Stimulated activated naive B cell treated with anti-CD40 and anti-IgM and Interleukin-4, amounts not matched to agents 10 μg/mL and 1 μg/mL and 100 μg/mL, for 72 hours (primary cell): ENCODE data around the gene NR1D2.
"Not testable (repeated sequence)": the region's sequence is repeated elsewhere in the genome, so short reads cannot be mapped to it uniquely, and the experiment has no call there.

Experiments
- ATAC-seq, 2 donors: fragments of 150-1000 bp; cut with Tn5 transposase; replicated peaks; 2 replicates each; pipeline ENCODE4 v1.10.0; 2021; ENCODE audit warnings: moderate library complexity in 1 of 2
- DNase-seq: peaks from one replicate; pipeline ENCODE4 v3.0.0; 2021
- H3K27ac Mint-ChIP-seq: one replicate; pipeline ENCODE4 v1.8.0; 2022; ENCODE audit warnings: mild to moderate bottlenecking, mixed read lengths
- H3K27me3 Mint-ChIP-seq, 2 donors: one replicate each; pipeline ENCODE4 v1.8.0; 2022; ENCODE audit warnings: mixed read lengths in 2 of 2
- H3K36me3 Mint-ChIP-seq, 2 donors: one replicate each; pipeline ENCODE4 v1.8.0; 2022; ENCODE audit warnings: mixed read lengths in 2 of 2, mild to moderate bottlenecking in 1 of 2
- H3K4me1 Mint-ChIP-seq, 2 donors: one replicate each; pipeline ENCODE4 v1.8.0; 2022; ENCODE audit warnings: mixed read lengths in 2 of 2, mild to moderate bottlenecking in 1 of 2
- H3K4me3 Mint-ChIP-seq, 2 donors: one replicate each; pipeline ENCODE4 v1.8.0; 2022; ENCODE audit warnings: mild to moderate bottlenecking in 2 of 2, mixed read lengths in 2 of 2, moderate library complexity in 1 of 2
- H3K9me3 Mint-ChIP-seq, 2 donors: one replicate each; pipeline ENCODE4 v1.8.0; 2022; ENCODE audit warnings: mixed read lengths in 2 of 2, mild to moderate bottlenecking in 1 of 2

Gene NR1D2

GRCh38 chr3:23991683-23992628 is 46.9 kb downstream of the NR1D2 start:
- Mint-ChIP-seq H3K27ac (peak overlapping the region; percentile 51), H3K4me3 (no peak overlapping the region), H3K27me3 (no peaks in the 10 kb centered on the region), H3K36me3 (peaks cover 0 to 4% of the 10 kb centered on the region in 2 donors), H3K4me1 (peaks cover 9 to 28% of the 10 kb centered on the region in 2 donors), H3K9me3 (peaks cover 0 to 4% of the 10 kb centered on the region in 2 donors)
- DNase-seq, result no peak
- no peak for ATAC-seq

DNA sequence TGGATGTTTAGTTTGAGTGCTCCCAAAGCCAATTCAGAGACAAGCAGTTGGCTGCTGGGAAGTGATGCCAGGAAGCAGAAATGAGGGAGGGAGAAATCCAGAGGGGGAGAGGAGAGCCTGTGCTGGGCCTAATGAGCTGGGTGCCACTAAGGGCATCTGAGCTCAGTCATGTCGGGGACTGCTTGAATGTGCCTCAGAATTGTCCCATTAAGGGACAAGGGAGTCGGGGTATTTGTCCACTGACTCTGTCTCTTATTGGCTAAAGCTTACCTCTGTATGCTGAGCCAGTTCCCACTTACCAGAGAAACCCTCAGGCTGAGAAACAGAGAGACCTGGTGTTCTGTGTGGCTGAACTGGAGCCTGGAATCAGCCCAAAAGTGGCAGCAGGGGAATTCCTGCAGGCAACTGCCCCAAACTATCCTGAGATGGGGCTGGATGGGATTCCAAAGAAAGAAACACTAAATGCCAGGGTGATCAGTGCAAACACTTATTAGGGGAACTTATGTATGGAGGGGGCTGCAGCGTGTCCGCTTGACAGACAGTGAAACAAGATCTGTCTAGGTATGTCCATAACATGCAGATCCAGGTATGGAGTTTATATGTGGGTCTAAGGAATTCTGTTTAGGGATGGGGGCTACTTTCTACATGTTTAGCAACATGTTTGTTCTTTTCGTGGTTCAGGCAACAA is 48.6 kb downstream of the NR1D2 start:
- H3K4me1 Mint-ChIP-seq, result peaks cover 5 to 17% of the 10 kb centered on the region in 2 donors
- no peaks in the 10 kb centered on the region for H3K27me3 Mint-ChIP-seq
- no peaks in the 10 kb centered on the region for H3K36me3 Mint-ChIP-seq
- DNase-seq, result no peak
- ATAC-seq, result no peak
- H3K4me3 Mint-ChIP-seq, result no peak overlapping the region
- H3K27ac Mint-ChIP-seq, result no peak overlapping the region
- no peaks in the 10 kb centered on the region for H3K9me3 Mint-ChIP-seq

- Mint-ChIP-seq H3K4me3 (no peak overlapping the region), H3K9me3 (no peaks in the 10 kb centered on the region), H3K4me1 (peaks cover 8 to 22% of the 10 kb centered on the region in 2 donors), H3K36me3 (no peaks in the 10 kb centered on the region), H3K27me3 (no peaks in the 10 kb centered on the region), H3K27ac (no peak overlapping the region)
- DNase-seq (no peak), ATAC-seq (no peak)
Observed at GRCh38 chr3:23994244-23994569, 49.1 kb downstream of the NR1D2 start.

DNA sequence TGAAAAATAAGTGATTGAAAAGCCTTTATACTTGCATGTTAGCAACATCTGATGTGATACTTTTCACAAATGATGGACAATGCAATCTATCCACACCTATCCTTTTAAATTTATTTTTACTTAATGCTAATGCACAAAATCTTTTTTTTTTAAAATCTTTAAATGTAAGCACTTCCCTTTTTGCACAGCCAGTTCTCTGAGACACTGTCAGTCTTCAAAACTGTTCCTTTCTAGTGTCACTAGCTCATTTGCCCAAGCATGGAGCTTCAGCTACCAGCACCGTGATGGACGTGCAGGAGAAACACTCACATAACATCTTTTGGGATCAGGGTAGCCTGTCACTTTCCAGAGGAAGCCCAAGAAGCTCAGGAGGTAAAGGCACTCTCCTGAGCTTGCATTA is 50.1 kb downstream of the NR1D2 start:
- Mint-ChIP-seq H3K4me3 (no peak overlapping the region), H3K27ac (no peak overlapping the region), H3K27me3 (no peaks in the 10 kb centered on the region), H3K4me1 (peaks cover 9 to 25% of the 10 kb centered on the region in 2 donors), H3K36me3 (no peaks in the 10 kb centered on the region), H3K9me3 (no peaks in the 10 kb centered on the region)
- DNase-seq, result no peak
- no peak for ATAC-seq

GRCh38 chr3:23996095-23996524 is 51.0 kb downstream of the NR1D2 start:
- H3K36me3 Mint-ChIP-seq, result no peaks in the 10 kb centered on the region
- ATAC-seq, result no peak
- no peaks in the 10 kb centered on the region for H3K27me3 Mint-ChIP-seq
- no peak overlapping the region for H3K27ac Mint-ChIP-seq
- H3K4me3 Mint-ChIP-seq, result no peak overlapping the region
- DNase-seq, result no peak
- peaks cover 9 to 19% of the 10 kb centered on the region in 2 donors for H3K4me1 Mint-ChIP-seq
- H3K9me3 Mint-ChIP-seq, result no peaks in the 10 kb centered on the region

DNA sequence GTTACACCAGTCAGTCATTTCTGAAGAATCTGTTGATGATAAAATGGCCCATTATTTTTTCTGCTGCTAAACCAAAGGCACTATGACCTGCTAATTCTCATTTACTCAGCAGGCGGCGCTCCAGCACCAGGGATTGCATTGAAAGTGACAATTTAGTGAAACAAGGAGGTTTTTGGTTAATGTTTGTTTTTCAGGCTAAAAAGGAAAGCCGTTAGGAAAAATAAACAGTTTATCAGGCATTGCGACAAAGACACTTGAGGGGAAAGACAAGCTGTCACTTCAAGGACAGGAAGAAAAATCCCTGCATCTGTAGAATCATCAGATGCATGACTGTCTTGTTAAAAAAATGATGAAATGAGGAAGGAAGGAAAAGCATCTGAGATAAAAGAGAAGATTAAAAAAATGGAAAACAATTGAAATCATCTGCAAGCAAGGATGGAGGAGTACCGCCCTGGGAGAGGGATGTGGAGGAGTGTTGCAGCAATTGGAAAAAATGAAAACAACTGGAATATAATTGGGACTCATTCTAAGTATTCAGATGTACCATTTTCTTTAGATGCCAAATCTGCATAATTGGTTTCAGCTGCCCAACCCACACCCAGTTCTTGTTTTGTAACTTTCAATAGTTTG is 54.0 kb downstream of the NR1D2 start:
- no peaks in the 10 kb centered on the region for H3K36me3 Mint-ChIP-seq
- DNase-seq (peak; percentile 32), ATAC-seq (peak; percentile 38 to 48)
- H3K4me3 Mint-ChIP-seq, result peak overlapping the region in 1 of 2 donors; percentile 22
- H3K4me1 Mint-ChIP-seq, result peaks cover 12 to 13% of the 10 kb centered on the region in 2 donors
- H3K9me3 Mint-ChIP-seq, result no peaks in the 10 kb centered on the region
- H3K27me3 Mint-ChIP-seq, result no peaks in the 10 kb centered on the region
- no peak overlapping the region for H3K27ac Mint-ChIP-seq

- DNase-seq, result no peak
- no peak overlapping the region for H3K4me3 Mint-ChIP-seq
- ATAC-seq, result no peak
- H3K9me3 Mint-ChIP-seq, result no peaks in the 10 kb centered on the region
- H3K4me1 Mint-ChIP-seq, result peaks cover 12 to 13% of the 10 kb centered on the region in 2 donors
- no peaks in the 10 kb centered on the region for H3K36me3 Mint-ChIP-seq
- H3K27me3 Mint-ChIP-seq, result no peaks in the 10 kb centered on the region
- H3K27ac Mint-ChIP-seq, result no peak overlapping the region
Observed at GRCh38 chr3:24002129-24002528, 57.0 kb downstream of the NR1D2 start.

DNA sequence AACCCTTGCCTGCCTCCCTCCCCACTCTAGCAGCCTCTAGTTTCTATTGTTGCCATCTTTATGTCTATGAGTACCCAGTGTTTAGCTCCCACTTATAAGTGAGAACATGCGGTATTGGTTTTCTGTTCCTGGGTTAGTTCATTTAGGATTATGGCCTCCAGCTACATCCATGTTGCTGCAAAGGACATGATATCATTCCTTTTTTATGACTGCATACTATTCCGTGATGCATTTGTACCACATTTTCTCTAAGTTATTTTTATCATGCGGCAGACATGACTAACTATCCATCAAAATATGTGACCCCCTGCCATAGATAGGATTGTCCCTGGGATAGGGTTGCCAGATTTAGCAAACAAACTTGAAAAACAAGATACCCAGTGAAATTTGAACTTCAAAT is 58.4 kb downstream of the NR1D2 start:
- Mint-ChIP-seq H3K27me3 (no peaks in the 10 kb centered on the region), H3K4me1 (peaks cover 12 to 13% of the 10 kb centered on the region in 2 donors), H3K9me3 (no peaks in the 10 kb centered on the region), H3K4me3 (no peak overlapping the region), H3K36me3 (no peaks in the 10 kb centered on the region), H3K27ac (no peak overlapping the region)
- no peak for ATAC-seq
- no peak for DNase-seq

- Mint-ChIP-seq H3K36me3 (no peaks in the 10 kb centered on the region), H3K4me1 (peaks cover 7 to 8% of the 10 kb centered on the region in 2 donors), H3K4me3 (no peak overlapping the region), H3K9me3 (no peaks in the 10 kb centered on the region), H3K27ac (no peak overlapping the region), H3K27me3 (no peaks in the 10 kb centered on the region)
- DNase-seq (no peak), ATAC-seq (peak; percentile 77 to 90)
Observed at GRCh38 chr3:24004171-24004938, 59.3 kb downstream of the NR1D2 start.

- Mint-ChIP-seq H3K27ac (no peak overlapping the region), H3K4me1 (peaks cover 6 to 8% of the 10 kb centered on the region in 2 donors), H3K4me3 (no peak overlapping the region), H3K9me3 (no peaks in the 10 kb centered on the region), H3K27me3 (no peaks in the 10 kb centered on the region), H3K36me3 (no peaks in the 10 kb centered on the region)
- ATAC-seq (no peak), DNase-seq (no peak)
Observed at GRCh38 chr3:24005669-24006068, 60.6 kb downstream of the NR1D2 start.

GRCh38 chr3:24010834-24011233 is 65.7 kb downstream of the NR1D2 start:
- DNase-seq, H3K27ac Mint-ChIP-seq, H3K27me3 Mint-ChIP-seq, ATAC-seq, H3K4me3 Mint-ChIP-seq, H3K9me3 Mint-ChIP-seq, H3K36me3 Mint-ChIP-seq, H3K4me1 Mint-ChIP-seq: not testable (repeated sequence)

GRCh38 chr3:24012589-24013269 is 67.6 kb downstream of the NR1D2 start:
- H3K27me3 Mint-ChIP-seq, result no peaks in the 10 kb centered on the region
- H3K9me3 Mint-ChIP-seq, result no peaks in the 10 kb centered on the region
- H3K36me3 Mint-ChIP-seq, result no peaks in the 10 kb centered on the region
- ATAC-seq (no peak), DNase-seq (no peak)
- H3K27ac Mint-ChIP-seq, result no peak overlapping the region
- no peak overlapping the region for H3K4me3 Mint-ChIP-seq
- no peaks in the 10 kb centered on the region for H3K4me1 Mint-ChIP-seq

- Mint-ChIP-seq H3K9me3 (no peaks in the 10 kb centered on the region), H3K4me1 (no peaks in the 10 kb centered on the region), H3K27me3 (no peaks in the 10 kb centered on the region), H3K4me3 (no peak overlapping the region), H3K27ac (no peak overlapping the region), H3K36me3 (no peaks in the 10 kb centered on the region)
- ATAC-seq (no peak), DNase-seq (no peak)
Observed at GRCh38 chr3:24017305-24017704, 72.2 kb downstream of the NR1D2 start.
